Iris pigment epithelial cell (primary cell): ENCODE measurements around the gene RYR2.

ENCODE experiments used
- DNase-seq: peaks from one replicate; pipeline ENCODE4 v3.0.0-alpha.2; 2011; ENCODE audit warnings: low read depth

RYR2 gene

DNA sequence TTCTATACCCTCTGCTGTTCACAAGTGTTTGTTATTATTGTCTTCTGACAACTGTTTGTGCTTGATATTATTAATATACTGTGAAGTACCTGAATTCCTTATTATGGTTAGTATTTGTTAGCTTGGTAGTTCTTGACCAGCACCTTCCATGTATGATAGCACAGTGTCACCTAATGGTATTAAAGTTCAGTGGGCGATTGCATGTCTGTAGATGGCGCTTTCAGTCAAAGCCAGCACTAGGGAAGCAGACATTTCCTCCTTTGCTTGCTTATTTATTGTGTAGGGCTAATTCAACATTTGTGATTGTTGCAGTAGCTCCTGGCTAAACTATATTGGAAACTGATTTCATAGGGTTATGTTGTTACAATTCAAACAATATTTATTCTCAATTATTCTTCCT is 630.8 kb downstream of the RYR2 start:
- DNase-seq = no peak

DNA sequence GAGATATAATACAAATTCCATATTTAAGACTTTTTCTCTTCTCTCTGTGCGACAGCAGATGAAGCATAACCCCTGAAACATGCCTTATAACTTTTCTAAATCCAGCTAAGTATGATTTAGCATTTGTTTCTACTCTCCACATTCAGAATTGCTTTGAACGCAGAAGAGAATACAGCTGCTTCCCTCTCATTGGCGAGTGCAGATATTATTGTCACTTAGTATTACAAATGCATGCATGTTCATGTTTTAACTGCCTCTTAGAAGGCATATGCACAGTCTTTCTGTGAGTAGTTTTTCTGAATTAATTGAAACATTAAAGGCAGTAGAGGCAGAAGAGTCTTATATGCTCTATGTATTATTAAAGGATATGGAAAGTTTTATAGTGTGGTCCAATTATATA is 631.6 kb downstream of the RYR2 start:
- DNase-seq = no peak

DNA sequence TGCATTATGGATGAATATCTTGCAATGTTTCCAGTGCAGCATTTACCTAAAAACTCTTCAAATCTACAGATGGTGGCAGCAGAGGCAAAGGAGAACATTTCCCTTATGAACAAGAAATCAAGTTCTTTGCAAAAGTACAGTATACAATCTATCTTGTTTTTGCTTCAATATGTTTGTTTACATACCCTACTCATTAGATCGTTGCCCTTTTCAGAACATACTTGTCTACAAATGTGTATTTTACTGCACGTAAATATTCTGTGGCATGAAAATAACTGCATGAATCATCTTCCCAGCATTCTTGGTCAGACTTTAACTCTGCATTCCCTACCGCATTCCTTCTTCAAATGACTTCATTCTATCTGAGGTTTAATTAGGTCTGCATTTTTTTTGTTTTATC is 636.0 kb downstream of the RYR2 start:
- DNase-seq = peak; percentile 70

GRCh38 chr1:237679687-237680086 is 637.7 kb downstream of the RYR2 start:
- no peak for DNase-seq

DNA sequence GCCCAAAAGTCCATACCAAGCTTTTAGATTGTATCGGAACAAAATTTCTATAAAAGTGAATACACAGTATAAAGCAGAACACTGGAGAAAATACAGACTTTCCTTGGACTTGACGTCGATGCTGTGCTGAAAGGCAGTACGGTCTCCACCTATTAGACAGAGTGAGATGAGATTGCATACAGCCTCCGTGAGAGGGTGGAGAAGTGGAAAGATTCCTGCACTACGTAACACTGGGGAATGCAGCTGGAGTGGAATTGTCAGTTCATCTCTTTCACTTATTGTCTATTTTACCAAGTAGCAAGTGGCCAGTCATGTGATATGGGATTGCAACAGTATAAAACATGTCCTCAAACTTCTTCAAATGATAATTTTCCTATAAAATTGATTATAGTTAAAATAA is 639.2 kb downstream of the RYR2 start:
- DNase-seq = no peak

GRCh38 chr1:237684236-237684635 is 642.3 kb downstream of the RYR2 start:
- peak; percentile 24 for DNase-seq

DNA sequence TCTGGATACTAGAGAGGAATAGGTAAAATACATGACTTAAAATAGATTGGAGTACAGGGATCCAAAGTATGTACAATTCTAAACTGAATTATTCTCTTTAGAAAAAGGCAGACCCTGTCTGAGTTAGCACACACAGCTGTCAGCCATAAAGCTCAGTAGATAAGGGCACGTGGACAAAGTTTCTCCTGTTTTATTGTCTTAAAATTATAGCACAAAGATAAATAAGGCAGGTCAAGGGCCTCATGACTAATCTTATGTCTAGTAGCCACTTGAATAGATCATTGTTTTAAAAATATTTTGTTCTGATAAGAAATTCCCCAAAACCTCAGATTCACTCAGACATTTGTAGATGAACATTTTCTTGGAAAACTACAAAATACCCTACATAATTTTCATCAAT is 643.6 kb downstream of the RYR2 start:
- no peak for DNase-seq

GRCh38 chr1:237687804-237688203 is 645.8 kb downstream of the RYR2 start:
- no peak for DNase-seq

DNA sequence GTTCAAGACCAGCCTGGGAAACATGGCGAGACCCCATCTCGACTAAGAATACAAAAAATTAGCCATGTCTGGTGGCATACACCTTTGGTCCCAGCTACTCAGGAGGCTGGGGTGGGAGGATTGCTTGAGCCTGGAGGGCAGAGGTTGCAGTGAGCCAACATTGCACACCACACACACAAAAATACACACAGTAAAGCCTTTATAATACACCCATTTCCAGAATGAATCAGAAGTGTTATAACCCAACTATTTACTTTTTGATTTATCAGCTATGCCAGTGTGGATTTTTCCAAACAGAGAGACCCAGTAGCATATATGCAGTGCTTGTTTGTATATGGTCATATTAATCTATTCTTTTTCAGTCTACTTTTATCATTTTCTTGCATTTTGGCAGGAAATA is 648.7 kb downstream of the RYR2 start:
- no peak for DNase-seq

DNA sequence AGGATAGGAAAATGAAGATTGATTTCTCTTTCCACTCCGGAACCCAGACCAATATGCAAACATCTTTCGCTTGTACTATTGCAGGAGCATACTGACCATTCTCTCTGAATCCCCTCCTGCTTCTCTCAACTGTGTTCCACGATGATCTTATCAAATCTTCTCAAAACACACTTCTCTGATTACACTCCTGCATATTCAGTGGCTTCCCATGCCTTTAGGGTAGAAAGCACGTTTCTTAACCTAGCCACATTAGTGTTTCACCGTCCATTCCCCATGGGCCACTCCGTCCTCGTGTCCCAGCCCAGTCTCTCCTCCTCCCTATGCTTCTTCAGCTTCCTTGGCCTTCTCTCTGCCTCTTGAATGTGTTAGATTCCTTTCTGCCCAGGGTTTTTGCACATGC is 650.3 kb downstream of the RYR2 start:
- no peak for DNase-seq

- no peak for DNase-seq
Observed at GRCh38 chr1:237695878-237696277, 653.9 kb downstream of the RYR2 start.

- no peak for DNase-seq
Observed at GRCh38 chr1:237700181-237700580, 658.2 kb downstream of the RYR2 start.

GRCh38 chr1:237701534-237701933 is 659.5 kb downstream of the RYR2 start:
- DNase-seq = no peak

DNA sequence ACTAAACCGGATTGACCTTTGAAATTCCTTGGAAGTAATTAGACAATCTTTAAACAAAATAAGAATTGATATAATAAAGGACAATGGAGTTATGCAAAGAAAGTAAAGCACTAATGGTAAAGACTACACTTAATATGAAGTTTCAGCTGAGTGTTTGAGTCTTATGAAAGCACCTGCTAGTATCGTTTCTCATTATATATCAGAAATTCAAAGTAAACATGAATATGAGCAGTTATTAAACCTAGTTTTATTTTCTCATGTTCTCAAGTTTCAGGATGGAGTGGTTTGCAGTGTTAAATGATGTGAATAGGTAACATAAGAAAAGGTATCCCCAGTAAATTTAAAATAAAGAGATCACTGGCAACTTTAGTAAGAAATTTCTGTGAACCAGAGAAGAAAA is 660.2 kb downstream of the RYR2 start:
- DNase-seq = no peak

GRCh38 chr1:237705462-237705861 is 663.5 kb downstream of the RYR2 start:
- no peak for DNase-seq

- DNase-seq = no peak
Observed at GRCh38 chr1:237709355-237709754, 667.4 kb downstream of the RYR2 start.

DNA sequence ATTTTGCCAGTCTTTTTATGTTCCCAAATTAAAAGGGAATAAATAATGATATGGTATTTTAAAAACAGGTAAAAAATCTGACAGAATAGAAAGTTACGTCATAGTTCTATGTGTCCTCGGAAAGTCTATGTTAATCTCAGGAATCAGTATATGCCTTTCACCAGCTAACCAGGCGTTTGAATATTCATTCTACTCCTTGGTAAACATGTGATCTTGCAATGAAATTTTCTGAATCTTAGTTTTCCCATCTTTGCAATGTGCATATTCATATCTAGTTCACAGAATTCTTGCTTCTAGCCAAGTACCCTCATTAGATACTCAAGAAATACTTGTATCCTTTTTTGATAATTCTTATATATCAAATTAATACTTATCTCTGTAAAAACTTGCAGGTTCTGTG is 669.3 kb downstream of the RYR2 start:
- no peak for DNase-seq

DNA sequence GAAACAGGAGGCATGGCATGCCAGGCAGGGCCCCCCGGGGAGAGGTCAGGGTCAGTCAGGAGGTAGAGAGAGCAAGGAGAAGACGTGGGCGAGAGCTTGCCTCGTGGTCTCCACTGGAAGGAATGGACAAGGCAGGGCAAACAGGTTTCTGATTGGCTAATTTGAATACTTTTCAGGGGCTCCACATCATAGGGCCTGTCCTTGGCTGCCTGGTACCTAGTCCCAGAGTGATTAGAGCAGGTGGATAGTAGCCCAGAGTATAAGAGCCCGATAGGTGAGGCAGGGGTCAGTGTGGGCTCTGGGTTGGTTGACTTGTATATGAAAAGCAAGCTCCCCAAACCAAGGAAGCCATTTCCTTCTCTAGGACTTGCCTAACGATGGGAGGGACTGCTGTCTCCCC is 670.1 kb downstream of the RYR2 start:
- DNase-seq = no peak

DNA sequence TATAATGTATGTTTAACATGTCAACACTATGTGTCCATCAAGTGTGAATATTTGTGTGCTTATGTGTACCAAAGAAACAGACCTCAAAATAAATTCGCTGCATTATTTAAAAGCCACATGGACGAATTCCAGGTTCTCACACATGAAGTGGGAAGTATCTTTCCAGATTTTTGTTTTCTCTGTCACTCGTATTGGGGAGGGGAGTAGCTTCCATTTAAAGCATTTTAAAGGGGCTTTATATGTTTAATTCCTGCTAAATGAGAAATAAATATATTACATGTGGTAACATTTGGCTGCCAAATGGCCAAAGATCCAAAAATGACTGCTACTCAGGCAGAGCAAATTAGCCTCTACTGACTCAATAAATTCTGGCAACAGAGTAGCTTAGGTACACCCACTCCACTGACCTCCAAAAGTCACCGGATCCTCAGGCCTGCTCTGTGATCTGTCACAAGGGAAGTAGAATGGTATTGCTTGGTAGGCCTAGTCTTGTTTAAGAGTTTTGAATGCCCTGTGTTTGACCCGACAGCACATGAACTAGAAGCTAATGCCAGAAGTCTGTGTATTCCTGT is 670.7 kb downstream of the RYR2 start:
- DNase-seq = no peak

GRCh38 chr1:237713916-237714315 is 671.9 kb downstream of the RYR2 start:
- no peak for DNase-seq

DNA sequence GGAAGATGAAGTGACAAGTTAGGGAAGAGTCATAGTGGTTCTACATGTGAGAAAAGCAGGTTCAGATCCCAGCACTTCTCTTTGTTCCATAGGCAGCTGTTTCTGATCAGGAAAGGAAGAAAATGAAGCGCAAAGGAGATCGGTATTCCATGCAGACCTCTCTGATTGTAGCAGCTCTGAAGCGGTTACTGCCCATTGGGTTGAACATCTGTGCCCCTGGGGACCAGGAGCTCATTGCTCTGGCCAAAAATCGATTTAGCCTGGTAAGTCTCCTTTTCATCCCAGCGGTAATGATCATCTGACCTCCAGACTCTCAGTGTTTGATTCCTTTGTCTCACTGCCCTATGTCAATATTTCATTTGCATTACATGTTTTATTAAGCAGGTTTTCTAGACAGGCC is 675.1 kb downstream of the RYR2 start:
- no peak for DNase-seq

DNA sequence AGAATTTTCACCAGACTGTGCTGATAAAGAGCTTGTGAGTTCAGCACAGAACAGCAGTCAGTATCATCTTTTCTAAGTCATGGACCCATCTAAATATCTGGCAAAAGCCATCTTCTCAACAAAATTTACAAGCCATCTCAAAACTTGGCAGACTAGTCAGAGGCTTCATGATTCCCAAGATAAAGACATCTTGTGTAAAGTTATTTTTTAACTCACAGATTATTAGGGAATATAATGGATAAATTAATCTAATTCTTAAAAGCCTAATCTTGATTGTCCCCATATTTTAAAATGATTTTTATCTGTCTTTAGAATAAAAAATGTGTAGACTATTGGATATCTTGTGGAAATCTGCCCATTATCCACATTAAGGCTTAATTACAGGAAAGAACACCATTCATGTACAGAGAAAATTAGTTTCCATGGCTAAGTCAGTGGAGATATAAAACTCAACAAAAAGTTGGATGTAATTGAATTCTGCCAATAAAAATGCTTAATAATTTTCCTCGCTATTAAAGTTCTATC is 688.9 kb downstream of the RYR2 start:
- no peak for DNase-seq

- no peak for DNase-seq
Observed at GRCh38 chr1:237732657-237733056, 690.7 kb downstream of the RYR2 start.

DNA sequence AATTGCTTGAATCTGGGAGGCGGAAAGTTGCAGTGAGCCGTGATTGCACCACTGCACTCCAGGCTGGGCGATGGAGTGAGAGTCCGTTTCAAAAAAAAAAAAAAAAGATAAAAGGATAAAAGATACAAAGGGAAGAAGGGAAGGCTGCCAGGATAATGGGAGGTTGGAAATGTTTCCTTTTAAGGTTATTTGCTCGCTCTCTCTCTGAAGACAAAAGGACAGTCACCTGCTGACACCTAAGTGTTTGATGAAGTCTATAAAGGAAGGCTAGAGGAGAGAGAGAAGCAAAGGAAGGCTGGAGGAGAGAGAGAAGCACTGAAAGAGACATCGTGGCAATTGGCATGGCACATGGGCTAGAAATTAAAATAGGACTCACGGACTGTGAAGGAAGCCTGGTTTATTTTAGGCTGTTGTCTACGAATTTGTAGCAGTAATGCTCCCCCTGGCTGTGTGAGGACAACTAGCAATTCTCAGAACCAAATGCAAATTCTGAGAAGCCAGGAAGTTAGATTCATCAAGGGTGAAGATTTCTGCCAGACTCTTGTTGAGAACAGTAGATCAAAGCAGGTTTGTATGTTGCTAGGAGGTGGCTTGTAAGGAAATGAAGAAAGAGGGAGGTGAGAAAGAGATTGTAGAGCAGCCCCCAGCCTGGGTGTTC is 694.5 kb downstream of the RYR2 start:
- DNase-seq = no peak
